Trophoblast cell (in vitro differentiated cells and primary cell): ENCODE data around the gene POP5.

Source experiments
- DNase-seq, 2 donors: peaks; one replicate each; pipeline ENCODE4 v3.0.0-alpha.2; 2016
- H2AFZ ChIP-seq: 2 replicates; pipeline ENCODE4 v1.6.1; 2013; ENCODE audit warnings: low read length, moderate library complexity, mild to moderate bottlenecking; ENCODE audit not compliant: insufficient read depth, poor library complexity
- H2AK5ac ChIP-seq: 2 replicates; pipeline ENCODE4 v1.6.1; 2013; ENCODE audit warnings: mild to moderate bottlenecking, low read length
- H2BK120ac ChIP-seq: 2 replicates; pipeline ENCODE4 v1.6.1; 2013; ENCODE audit warnings: low read length, mild to moderate bottlenecking, moderate library complexity; ENCODE audit not compliant: insufficient read depth, poor library complexity
- H2BK12ac ChIP-seq: 2 replicates; pipeline ENCODE4 v1.6.1; 2013; ENCODE audit warnings: mild to moderate bottlenecking, low read length, moderate library complexity
- H2BK5ac ChIP-seq: 2 replicates; pipeline ENCODE4 v1.6.1; 2013; ENCODE audit warnings: low read length, low read depth, moderate library complexity, mild to moderate bottlenecking; ENCODE audit not compliant: poor library complexity
- H3K14ac ChIP-seq: 2 replicates; pipeline ENCODE4 v1.6.1; 2013; ENCODE audit warnings: mild to moderate bottlenecking, low read length
- H3K18ac ChIP-seq: 2 replicates; pipeline ENCODE4 v1.6.1; 2013; ENCODE audit warnings: mild to moderate bottlenecking, low read length
- H3K23ac ChIP-seq: 2 replicates; pipeline ENCODE4 v1.6.1; 2013; ENCODE audit warnings: low read length
- H3K27ac ChIP-seq: 2 replicates; pipeline ENCODE4 v1.5.1; 2013; ENCODE audit warnings: low read depth, mild to moderate bottlenecking, inconsistent platforms, low read length, moderate library complexity
- H3K27me3 ChIP-seq: 2 replicates; pipeline ENCODE4 v1.6.1; 2013; ENCODE audit warnings: inconsistent platforms, mild to moderate bottlenecking, low read length, moderate library complexity; ENCODE audit not compliant: insufficient read depth
- H3K36me3 ChIP-seq, 2 experiments: 1 replicate in 1 of 2; 2 replicates in 1 of 2; pipeline ENCODE4 v1.6.1; 2013; ENCODE audit warnings: low read length in 2 of 2, mild to moderate bottlenecking in 2 of 2, moderate library complexity in 1 of 2; ENCODE audit not compliant: insufficient read depth in 2 of 2, control insufficient read depth in 1 of 2
- H3K4ac ChIP-seq: 2 replicates; pipeline ENCODE4 v1.6.1; 2013; ENCODE audit warnings: low read depth, mild to moderate bottlenecking, low read length, moderate library complexity
- H3K4me1 ChIP-seq, 2 experiments: 1 replicate in 1 of 2; 2 replicates in 1 of 2; pipeline ENCODE4 v1.6.1; 2013; ENCODE audit warnings: low read length in 2 of 2, mild to moderate bottlenecking in 2 of 2, moderate library complexity in 1 of 2; ENCODE audit not compliant: insufficient read depth in 2 of 2, control insufficient read depth in 1 of 2
- H3K4me2 ChIP-seq: 2 replicates; pipeline ENCODE4 v1.6.1; 2013; ENCODE audit warnings: inconsistent platforms, mild to moderate bottlenecking, low read length, moderate library complexity
- H3K4me3 ChIP-seq: 2 replicates; pipeline ENCODE4 v1.5.1; 2013; ENCODE audit warnings: mild to moderate bottlenecking, low read depth, low read length, inconsistent platforms
- H3K79me1 ChIP-seq: one replicate; pipeline ENCODE4 v1.6.1; 2013; ENCODE audit warnings: low read length
- H3K79me2 ChIP-seq: 2 replicates; pipeline ENCODE4 v1.6.1; 2013; ENCODE audit warnings: low read length, mild to moderate bottlenecking; ENCODE audit not compliant: control insufficient read depth, insufficient read depth, poor library complexity
- H3K9ac ChIP-seq: 2 replicates; pipeline ENCODE4 v1.6.1; 2013; ENCODE audit warnings: mild to moderate bottlenecking, low read length
- H3K9me3 ChIP-seq: 2 replicates; pipeline ENCODE4 v1.6.1; 2013; ENCODE audit warnings: low read depth, mild to moderate bottlenecking, control low read depth, inconsistent platforms, low read length; ENCODE audit not compliant: insufficient read depth
- H4K12ac ChIP-seq: 2 replicates; pipeline ENCODE4 v1.6.1; 2013; ENCODE audit warnings: low read depth, mild to moderate bottlenecking, low read length, moderate library complexity
- H4K8ac ChIP-seq: 2 replicates; pipeline ENCODE4 v1.6.1; 2013; ENCODE audit warnings: low read depth, mild to moderate bottlenecking, low read length, moderate library complexity
- H4K91ac ChIP-seq: one replicate; pipeline ENCODE4 v1.6.1; 2013; ENCODE audit warnings: low read depth, mild to moderate bottlenecking, low read length, moderate library complexity
- WGBS: extraction: QIAGEN DNeasy Blood & Tissue Kit; methylation state at CpG from one replicate; pipeline ENCODE4 v1.1.7; 2013; ENCODE audit warnings: missing lambda C conversion rate; ENCODE audit not compliant: insufficient read length, insufficient coverage; ENCODE audit errors: extremely low coverage; 5-methylcytosine and 5-hydroxymethylcytosine counted together

The POP5 gene

DNA sequence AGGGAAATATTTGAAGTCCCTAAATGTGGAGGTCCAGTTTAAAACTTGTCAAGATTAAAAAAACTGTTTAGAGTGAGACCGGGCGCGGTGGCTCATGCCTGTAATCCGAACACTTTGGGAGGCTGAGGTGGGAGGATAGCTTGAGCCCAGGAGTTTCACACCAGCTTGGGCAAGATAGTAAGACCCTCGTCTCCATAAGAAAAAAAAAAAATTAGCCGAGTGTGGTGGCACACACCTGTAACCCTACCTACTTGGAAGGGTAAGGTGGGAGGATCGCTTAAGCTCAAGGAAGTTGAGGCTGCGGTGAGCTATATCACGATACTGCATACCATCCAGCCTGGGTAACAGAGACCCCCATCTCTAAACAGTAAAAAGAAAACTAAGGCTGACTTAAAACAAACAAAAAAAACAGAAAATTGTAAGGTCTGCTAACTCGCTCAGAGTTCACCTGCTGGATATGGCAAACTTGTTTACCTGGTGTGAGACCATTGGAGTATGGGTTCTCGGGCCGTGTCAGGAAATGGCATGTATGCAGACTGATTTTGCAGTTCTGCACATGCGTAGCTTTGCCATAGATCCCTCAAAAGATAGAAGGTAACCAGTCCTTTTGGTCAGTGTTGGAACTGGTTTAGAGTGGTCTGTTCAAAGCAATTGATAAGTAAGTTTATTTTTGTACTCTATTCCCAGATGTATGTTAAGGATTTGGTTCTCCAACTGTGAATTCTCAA lies 45.0 kb downstream of the POP5 start:
- H2BK12ac ChIP-seq = no peak overlapping the region
- peaks cover 23% of the 10 kb centered on the region for H3K79me2 ChIP-seq
- peak overlapping the region; percentile 77 for H3K4ac ChIP-seq
- H3K79me1 ChIP-seq = peaks cover 7% of the 10 kb centered on the region
- H3K36me3 ChIP-seq = peaks cover 2 to 5% of the 10 kb centered on the region in 2 experiments
- H3K4me3 ChIP-seq = no peak overlapping the region
- DNase-seq = peak; percentile 35 to 66
- no peak overlapping the region for H2AK5ac ChIP-seq
- H3K23ac ChIP-seq = no peak overlapping the region
- H3K18ac ChIP-seq = no peak overlapping the region
- H4K91ac ChIP-seq = no peak overlapping the region
- no peak overlapping the region for H2BK5ac ChIP-seq
- H3K14ac ChIP-seq = no peak overlapping the region
- no peak overlapping the region for H3K27ac ChIP-seq
- no peaks in the 10 kb centered on the region for H3K27me3 ChIP-seq
- WGBS = no CpG with 5 or more reads among the region's 13 CpGs
- peaks cover 6% of the 10 kb centered on the region in 2 experiments for H3K4me1 ChIP-seq
- H3K9me3 ChIP-seq = no peaks in the 10 kb centered on the region
- no peak overlapping the region for H3K9ac ChIP-seq
- no peak overlapping the region for H2BK120ac ChIP-seq
- no peak overlapping the region for H2AFZ ChIP-seq
- H4K8ac ChIP-seq = no peak overlapping the region
- peak overlapping the region; percentile 57 for H3K4me2 ChIP-seq
- H4K12ac ChIP-seq = no peak overlapping the region

DNA sequence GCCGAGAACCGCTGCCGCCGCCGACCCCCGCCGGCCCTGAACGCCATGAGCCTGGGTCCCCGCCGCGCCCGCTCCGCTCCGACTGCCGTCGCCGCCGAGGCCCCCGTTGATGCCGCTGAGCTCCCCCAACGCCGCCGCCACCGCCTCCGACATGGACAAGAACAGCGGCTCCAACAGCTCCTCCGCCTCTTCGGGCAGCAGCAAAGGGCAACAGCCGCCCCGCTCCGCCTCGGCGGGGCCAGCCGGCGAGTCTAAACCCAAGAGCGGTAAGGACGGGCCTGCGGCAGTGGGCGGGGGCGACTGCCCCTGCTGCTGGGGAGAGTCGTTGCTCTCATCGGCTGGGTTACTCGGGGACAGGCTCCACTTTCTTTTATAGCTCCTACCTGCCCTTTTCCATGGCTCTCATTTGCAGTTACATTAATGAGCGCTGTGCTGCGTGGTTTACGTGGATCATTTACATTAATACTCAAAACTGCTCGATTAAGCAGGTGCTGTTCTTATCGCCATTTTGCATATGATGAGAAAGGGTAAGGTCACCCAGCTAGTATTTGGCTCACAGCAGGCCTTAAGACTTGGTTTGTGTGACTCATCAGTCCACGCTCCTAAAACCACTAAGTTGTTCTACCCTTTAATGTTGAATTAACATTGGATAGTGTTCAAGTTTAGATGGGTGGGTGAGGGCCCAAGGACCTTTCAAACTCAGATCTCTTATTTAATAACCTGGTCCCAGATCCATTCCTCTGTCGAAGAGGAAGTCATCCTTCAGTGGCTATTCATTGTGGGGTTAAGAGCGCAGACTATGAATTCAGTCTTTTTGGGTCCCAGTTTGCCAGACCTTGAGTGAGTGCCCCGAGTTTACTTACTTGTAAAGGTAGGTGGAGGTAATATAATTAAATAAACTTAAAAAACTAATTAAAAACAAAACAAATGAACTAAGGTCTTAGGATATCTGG lies 46.2 kb downstream of the POP5 start:
- Histone ChIP-seq H4K12ac (peak overlapping the region; percentile 75), H3K79me1 (peaks cover 7% of the 10 kb centered on the region), H3K4me3 (peak overlapping the region; percentile 99), H3K4me2 (peak overlapping the region; percentile 61), H3K18ac (peak overlapping the region; percentile 86), H3K14ac (peak overlapping the region; percentile 83), H3K27me3 (no peaks in the 10 kb centered on the region), H2BK5ac (peak overlapping the region; percentile 72), H3K36me3 (peaks cover 2 to 5% of the 10 kb centered on the region in 2 experiments), H3K27ac (peak overlapping the region; percentile 51), H4K91ac (peak overlapping the region; percentile 86), H3K79me2 (peaks cover 23% of the 10 kb centered on the region), H2BK12ac (no peak overlapping the region), H2AFZ (peak overlapping the region; percentile 89), H3K9ac (peak overlapping the region; percentile 99), H4K8ac (peak overlapping the region; percentile 76), H3K9me3 (no peaks in the 10 kb centered on the region), H3K23ac (no peak overlapping the region), H3K4ac (peak overlapping the region; percentile 89), H3K4me1 (peaks cover 6% of the 10 kb centered on the region in 2 experiments), H2AK5ac (peak overlapping the region; percentile 58), H2BK120ac (peak overlapping the region; percentile 67)
- DNase-seq = peak in 1 of 2 donors; percentile 58
- no CpG with 5 or more reads among the region's 52 CpGs for WGBS

DNA sequence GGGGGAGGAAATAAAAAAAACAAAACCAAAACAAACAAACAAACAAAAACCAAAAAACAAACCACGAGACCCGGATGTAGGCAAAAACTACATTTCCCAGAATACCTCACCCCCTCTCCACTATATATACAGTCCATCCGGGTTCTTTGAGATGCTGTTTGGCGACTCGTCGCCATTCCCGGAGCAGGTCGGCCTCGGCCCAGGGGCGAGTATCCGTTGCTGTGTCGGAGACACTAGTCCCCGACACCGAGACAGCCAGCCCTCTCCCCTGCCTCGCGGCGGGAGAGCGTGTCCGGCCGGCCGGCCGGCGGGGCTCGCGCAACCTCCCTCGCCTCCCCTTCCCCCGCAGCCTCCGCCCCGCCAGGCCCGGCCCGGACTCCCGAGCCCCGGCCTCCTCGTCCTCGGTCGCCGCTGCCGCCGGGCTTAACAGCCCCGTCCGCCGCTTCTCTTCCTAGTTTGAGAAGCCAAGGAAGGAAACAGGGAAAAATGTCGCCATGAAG lies 46.9 kb downstream of the POP5 start, which contains the start of gene RNF10:
Gene RNF10, plus strand, starts transcription at position 154 of the 500 bp plus-strand sequence. CDS start 456 bp downstream, outside the sequence.
- H2AFZ ChIP-seq = peak within 1 kb of the TSS; percentile 89
- H3K14ac ChIP-seq = peak within 1 kb of the TSS; percentile 83
- peak within 1 kb of the TSS; percentile 89 for H3K4ac ChIP-seq
- H3K23ac ChIP-seq = no peak within 1 kb of the TSS
- H4K8ac ChIP-seq = peak within 1 kb of the TSS; percentile 82
- H3K79me1 ChIP-seq = peaks cover 9% of the 10 kb centered on the region
- peak within 1 kb of the TSS; percentile 86 for H3K18ac ChIP-seq
- H2BK5ac ChIP-seq = peak within 1 kb of the TSS; percentile 72
- no CpG with 5 or more reads among the region's 43 CpGs for WGBS
- peaks cover 6% of the 10 kb centered on the region in 2 experiments for H3K4me1 ChIP-seq
- H3K27me3 ChIP-seq = no peaks in the 10 kb centered on the region
- H4K91ac ChIP-seq = peak within 1 kb of the TSS; percentile 86
- peak within 1 kb of the TSS; percentile 61 for H3K4me2 ChIP-seq
- peak; percentile 77 to 98 for DNase-seq
- peak within 1 kb of the TSS; percentile 99 for H3K9ac ChIP-seq
- no peaks in the 10 kb centered on the region for H3K9me3 ChIP-seq
- H4K12ac ChIP-seq = peak within 1 kb of the TSS; percentile 75
- H3K36me3 ChIP-seq = peaks cover 2 to 5% of the 10 kb centered on the region in 2 experiments
- peak within 1 kb of the TSS; percentile 58 for H2AK5ac ChIP-seq
- peak within 1 kb of the TSS; percentile 67 for H2BK120ac ChIP-seq
- H2BK12ac ChIP-seq = peak within 1 kb of the TSS; percentile 50
- H3K4me3 ChIP-seq = peak within 1 kb of the TSS; percentile 99
- H3K27ac ChIP-seq = peak within 1 kb of the TSS; percentile 51
- H3K79me2 ChIP-seq = peaks cover 20% of the 10 kb centered on the region

DNA sequence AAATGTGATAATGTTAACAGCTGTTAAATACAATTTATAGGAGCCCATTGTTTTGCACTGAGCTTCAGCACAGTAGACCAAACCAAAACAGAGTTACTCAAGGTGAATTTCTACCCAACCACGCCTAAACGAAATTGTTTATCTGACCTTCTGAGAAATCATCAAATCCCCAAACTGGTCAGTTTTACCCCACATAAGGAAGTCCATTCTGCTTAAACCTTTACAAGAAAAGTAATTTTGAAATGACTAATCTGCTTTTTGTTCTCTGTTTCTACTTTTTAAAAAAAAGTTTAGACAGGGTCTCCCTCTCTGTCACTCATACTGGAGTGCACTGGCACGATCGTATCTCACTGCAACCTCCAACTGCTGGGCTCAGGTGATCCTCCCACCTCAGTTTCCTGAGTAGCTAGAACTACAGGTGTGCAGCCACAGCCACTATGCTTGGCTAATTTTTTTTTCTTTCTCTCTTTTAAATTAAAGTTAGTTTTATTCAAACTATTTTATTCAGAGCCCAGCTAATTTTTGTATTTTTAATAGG lies 48.4 kb downstream of the POP5 start:
- Histone ChIP-seq H2BK120ac (no peak overlapping the region), H3K4me1 (peaks cover 6% of the 10 kb centered on the region in 2 experiments), H3K18ac (no peak overlapping the region), H2AK5ac (no peak overlapping the region), H4K8ac (no peak overlapping the region), H3K27ac (no peak overlapping the region), H4K12ac (no peak overlapping the region), H3K9me3 (no peaks in the 10 kb centered on the region), H3K4ac (no peak overlapping the region), H2BK12ac (no peak overlapping the region), H4K91ac (no peak overlapping the region), H3K9ac (no peak overlapping the region), H3K4me3 (no peak overlapping the region), H3K4me2 (no peak overlapping the region), H2AFZ (no peak overlapping the region), H3K79me1 (peaks cover 16% of the 10 kb centered on the region), H3K79me2 (peaks cover 20% of the 10 kb centered on the region), H3K27me3 (no peaks in the 10 kb centered on the region), H3K36me3 (peaks cover 2 to 4% of the 10 kb centered on the region in 2 experiments), H2BK5ac (no peak overlapping the region), H3K14ac (no peak overlapping the region), H3K23ac (no peak overlapping the region)
- no CpG with 5 or more reads among the region's 4 CpGs for WGBS
- no peak for DNase-seq
